Caco-2 (cell line): ENCODE results near the gene PRDM2. TPM values are rescaled to one million over a fixed set of nuclear protein-coding genes. Genes with fewer than 3 reads are reported as not detected.

Source experiments
- BruUV-seq: library from RNA; stranded (reverse); fragments of 400-500 nt; replicated peaks from 2 replicates; lab custom pipeline; 2021; lab: Mats Ljungman, UMichigan
- CTCF ChIA-PET: fragments of 300-600 bp; sonication (Branson Sonifier 250); formaldehyde crosslinking; loops from one replicate; lab custom pipeline; 2022; ENCODE audit warnings: antibody characterized with exemption; lab: Charles Lee
- POLR2A ChIA-PET: fragments of 300-600 bp; sonication (Branson Sonifier 250); formaldehyde crosslinking; loops from one replicate; lab custom pipeline; 2022; ENCODE audit warnings: antibody characterized with exemption; lab: Charles Lee
- DNase-seq, 2 experiments: peaks; one replicate each; pipeline versions ENCODE4 v3.0.0 to v3.0.0-alpha.2; 2020 to 2022
- H3K27me3 ChIP-seq: replicated peaks from 2 replicates; pipeline ENCODE4 v1.6.0; 2011; ENCODE audit warnings: low read length; ENCODE audit not compliant: control insufficient read depth, insufficient read depth
- H3K36me3 ChIP-seq: 2 replicates; pipeline ENCODE4 v1.5.1; 2011; ENCODE audit warnings: low read length; ENCODE audit not compliant: control insufficient read depth, insufficient read depth
- H3K4me1 ChIP-seq: fragments of 250-450 bp; sonication (Bioruptor Pico); 2 replicates; pipeline ENCODE4 v1.5.1; 2020; ENCODE audit warnings: mild to moderate bottlenecking
- H3K4me3 ChIP-seq: 2 replicates; pipeline ENCODE4 v1.5.1; 2011; ENCODE audit warnings: low read depth, mild to moderate bottlenecking, control low read depth, low read length
- H3K9me3 ChIP-seq: fragments of 250-450 bp; sonication (Bioruptor Pico); 2 replicates; pipeline ENCODE4 v1.5.1; 2020; ENCODE audit warnings: mild to moderate bottlenecking, moderate library complexity
- H3K27ac Mint-ChIP-seq: one replicate; pipeline ENCODE4 v1.8.0; 2022; ENCODE audit warnings: mixed read lengths; ENCODE audit not compliant: unreplicated experiment
- H3K27me3 Mint-ChIP-seq: one replicate; pipeline ENCODE4 v1.8.0; 2022; ENCODE audit warnings: mixed read lengths; ENCODE audit not compliant: insufficient read depth, unreplicated experiment
- H3K36me3 Mint-ChIP-seq: one replicate; pipeline ENCODE4 v1.8.0; 2022; ENCODE audit warnings: mild to moderate bottlenecking, mixed read lengths; ENCODE audit not compliant: insufficient read depth, unreplicated experiment
- H3K4me1 Mint-ChIP-seq: one replicate; pipeline ENCODE4 v1.8.0; 2022; ENCODE audit warnings: low read depth, mixed read lengths; ENCODE audit not compliant: unreplicated experiment
- H3K4me3 Mint-ChIP-seq: one replicate; pipeline ENCODE4 v1.8.0; 2022; ENCODE audit warnings: mild to moderate bottlenecking, moderate library complexity, mixed read lengths; ENCODE audit not compliant: unreplicated experiment
- H3K9me3 Mint-ChIP-seq: one replicate; pipeline ENCODE4 v1.8.0; 2022; ENCODE audit warnings: mixed read lengths; ENCODE audit not compliant: unreplicated experiment
- CTCF ChIP-seq, 2 experiments: fragments of 200-600 bp in 1 of 2; IDR thresholded peaks; 1 replicate in 1 of 2; 2 replicates in 1 of 2; pipeline versions ENCODE4 v1.5.1 to v1.8.0; 2011 to 2022; ENCODE audit warnings: antibody characterized with exemption in 1 of 2, control low read depth in 1 of 2, inconsistent platforms in 1 of 2, low read depth in 1 of 2, low read length in 1 of 2, mild to moderate bottlenecking in 1 of 2, moderate library complexity in 1 of 2; ENCODE audit not compliant: insufficient read depth in 1 of 2, severe bottlenecking in 1 of 2, unreplicated experiment in 1 of 2
- intact Hi-C: fragments of 100-400 bp; cut with micrococcal nuclease; formaldehyde crosslinking; loops from one replicate; pipeline ENCODE4 v1.10.0; 2022; ENCODE audit not compliant: unreplicated experiment
- total RNA-seq: library from RNA; stranded (reverse); gene quantifications from 2 replicates; pipeline ENCODE4 v1.2.3, GENCODE V29; 2022

Gene PRDM2
- total RNA-seq, 1 experiment from 2014 or later: 32.7 TPM

DNA sequence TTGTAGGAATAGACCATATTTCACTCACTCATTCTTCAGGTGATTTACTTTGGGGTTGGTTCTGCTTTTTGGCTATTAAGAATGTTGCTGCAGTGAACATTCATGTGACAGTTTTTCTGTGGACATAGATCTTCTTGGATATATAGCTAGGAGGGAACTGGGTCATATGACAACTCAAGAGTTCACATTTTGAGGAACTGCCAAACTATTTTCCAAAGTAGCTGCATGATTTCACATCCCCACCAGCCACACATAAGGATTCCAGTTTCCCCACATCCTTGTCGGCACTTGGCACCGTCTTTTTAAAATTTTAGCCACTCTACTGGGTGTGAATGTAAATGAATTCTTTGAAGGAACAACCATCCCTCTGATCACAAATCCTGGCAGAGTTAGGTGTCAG is 126.0 kb downstream of the PRDM2 start:
- H3K27ac Mint-ChIP-seq: no peak overlapping the region
- BruUV-seq: no TSS peak
- TF ChIP-seq CTCF (IDR thresholded peaks at IDR 0.05; ENCODE audit: insufficient read depth in 1 of 2, low read depth in 1 of 2, low read length in 1 of 2, severe bottlenecking in 1 of 2, unreplicated experiment in 1 of 2): no peak
- Histone ChIP-seq H3K4me3 (no peak overlapping the region), H3K36me3 (no peaks in the 10 kb centered on the region), H3K27me3 (no peaks in the 10 kb centered on the region), H3K9me3 (no peaks in the 10 kb centered on the region), H3K4me1 (peaks cover 4% of the 10 kb centered on the region; the same call in 1 of the 2 replicates)
- CTCF ChIA-PET: no interaction called here
- peaks cover 7% of the 10 kb centered on the region for H3K36me3 Mint-ChIP-seq
- no peaks in the 10 kb centered on the region for H3K27me3 Mint-ChIP-seq
- no peak for DNase-seq
- H3K9me3 Mint-ChIP-seq: no peaks in the 10 kb centered on the region
- intact Hi-C loops: loop anchor here (5.0 kb wide), 1 partner anchor 159 kb away; no protein-coding TSS in a partner anchor
- POLR2A ChIA-PET: no interaction called here
- no peaks in the 10 kb centered on the region for H3K4me1 Mint-ChIP-seq
- no peak overlapping the region for H3K4me3 Mint-ChIP-seq

DNA sequence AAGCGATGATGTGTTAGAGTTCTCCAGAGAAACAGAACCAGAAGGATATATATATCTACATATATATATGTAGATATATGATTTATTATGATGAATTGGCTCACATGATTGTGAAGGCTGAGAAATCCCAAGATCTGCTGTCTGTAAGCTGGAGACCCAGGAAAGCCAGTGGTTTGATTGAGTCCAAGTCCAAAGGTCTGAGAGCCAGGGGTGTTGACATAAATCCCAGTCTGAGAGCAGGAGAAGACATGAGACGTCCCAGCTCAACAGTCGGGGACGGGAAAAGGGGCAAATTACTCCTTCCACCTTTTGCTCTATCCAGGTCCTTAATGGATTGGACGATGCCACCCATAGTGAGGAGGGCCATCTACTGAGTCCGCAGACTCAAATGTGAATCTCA is 126.6 kb downstream of the PRDM2 start:
- DNase-seq: no peak
- peaks cover 4% of the 10 kb centered on the region; the same call in 1 of the 2 replicates for H3K4me1 ChIP-seq
- H3K36me3 ChIP-seq: no peaks in the 10 kb centered on the region
- no peaks in the 10 kb centered on the region for H3K27me3 ChIP-seq
- intact Hi-C loops: loop anchor here (5.0 kb wide), 1 partner anchor 159 kb away; no protein-coding TSS in a partner anchor
- TF ChIP-seq CTCF (IDR thresholded peaks at IDR 0.05; ENCODE audit: insufficient read depth in 1 of 2, low read depth in 1 of 2, low read length in 1 of 2, severe bottlenecking in 1 of 2, unreplicated experiment in 1 of 2): no peak
- H3K27ac Mint-ChIP-seq: no peak overlapping the region
- peaks cover 7% of the 10 kb centered on the region for H3K36me3 Mint-ChIP-seq
- H3K9me3 ChIP-seq: no peaks in the 10 kb centered on the region
- no peak overlapping the region for H3K4me3 ChIP-seq
- ChIA-PET POLR2A (no interaction called here), CTCF (no interaction called here)
- no peaks in the 10 kb centered on the region for H3K9me3 Mint-ChIP-seq
- H3K27me3 Mint-ChIP-seq: no peaks in the 10 kb centered on the region
- no TSS peak for BruUV-seq
- H3K4me3 Mint-ChIP-seq: no peak overlapping the region
- no peaks in the 10 kb centered on the region for H3K4me1 Mint-ChIP-seq

DNA sequence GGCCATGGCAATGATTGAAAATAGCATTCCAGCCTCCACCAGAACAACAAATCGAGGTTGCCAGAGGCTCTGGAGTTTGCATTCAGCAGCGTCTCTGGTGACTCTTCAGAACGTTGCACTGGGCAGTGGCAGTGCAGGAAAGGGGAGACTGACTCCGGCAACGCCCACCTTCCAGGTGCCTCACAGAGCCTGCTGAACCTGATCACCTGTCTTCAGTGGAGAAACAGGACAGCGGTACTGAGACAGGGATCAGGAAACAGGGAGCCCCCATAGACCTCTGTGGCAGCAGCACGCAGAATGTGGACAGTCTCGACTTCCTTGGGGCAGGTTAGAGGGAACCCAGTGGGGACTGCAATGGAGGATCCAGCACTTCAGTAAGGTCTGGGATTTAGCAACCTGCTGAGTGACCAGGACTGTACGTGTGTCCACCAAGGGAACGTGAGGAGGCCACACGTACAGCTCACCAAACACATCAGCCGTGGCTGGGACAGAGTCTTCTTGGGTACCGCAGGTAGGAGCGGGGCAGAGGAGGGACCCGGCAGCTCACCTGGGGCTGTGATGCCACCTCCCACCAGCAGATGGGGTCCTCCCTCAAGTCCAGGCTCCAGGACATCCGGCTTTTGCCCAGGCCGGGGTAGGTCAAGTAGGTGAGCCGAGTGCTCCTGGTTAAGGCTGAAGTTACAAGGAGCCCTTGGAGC is 128.6 kb downstream of the PRDM2 start:
- intact Hi-C loops: loop anchor here (1.0 to 5.0 kb wide), 2 partner anchors 132 to 161 kb away; no protein-coding TSS in a partner anchor
- H3K36me3 ChIP-seq: no peaks in the 10 kb centered on the region
- Mint-ChIP-seq H3K36me3 (peaks cover 7% of the 10 kb centered on the region), H3K9me3 (no peaks in the 10 kb centered on the region), H3K27ac (no peak overlapping the region), H3K27me3 (no peaks in the 10 kb centered on the region), H3K4me3 (no peak overlapping the region), H3K4me1 (no peaks in the 10 kb centered on the region)
- TF ChIP-seq CTCF (IDR thresholded peaks at IDR 0.05; ENCODE audit: insufficient read depth in 1 of 2, low read depth in 1 of 2, low read length in 1 of 2, severe bottlenecking in 1 of 2, unreplicated experiment in 1 of 2): peak; percentile 35 to 54
- DNase-seq: peak; percentile 53 to 67
- no peak overlapping the region for H3K4me3 ChIP-seq
- peaks cover 4% of the 10 kb centered on the region; the same call in 1 of the 2 replicates for H3K4me1 ChIP-seq
- ChIA-PET CTCF (interaction anchor here (1.5 kb wide), 1 partner anchor 132 kb away, joined by 3 read pairs; no protein-coding TSS in a partner anchor), POLR2A (no interaction called here)
- BruUV-seq: no TSS peak
- no peaks in the 10 kb centered on the region for H3K27me3 ChIP-seq
- no peaks in the 10 kb centered on the region for H3K9me3 ChIP-seq
